Measurements from ENCODE around the gene ASRGL1. TPM values are rescaled to one million over a fixed set of nuclear protein-coding genes. Genes with fewer than 3 reads are reported as not detected.

Gene ASRGL1
- total RNA-seq, 3 donors from 2014 or later: 6.7 to 22.0 (median 16.4) TPM

- TF ChIP-seq POLR2A (IDR thresholded peaks at IDR 0.05) (no peak), POLR2AphosphoS5 (IDR thresholded peaks at IDR 0.05) (no peak), CTCF (IDR thresholded peaks at IDR 0.05) (no peak)
- peak in 1 of 2 donors; percentile 73 for DNase-seq (ENCODE audit: low spot score in 2 of 2)
- peaks cover 18 to 39% of the 10 kb centered on the region in 2 donors for H3K4me1 ChIP-seq
- H3K36me3 ChIP-seq: no peaks in the 10 kb centered on the region
- H3K27me3 ChIP-seq: no peaks in the 10 kb centered on the region
- intact Hi-C loops (cut with DNase I; ENCODE audit: low total_unique reads): no loop called here
- no peaks in the 10 kb centered on the region for H3K9me3 ChIP-seq
- H3K4me3 ChIP-seq: no peak overlapping the region
- peak overlapping the region; percentile 89 to 97 for H3K27ac ChIP-seq
Measured at GRCh38 chr11:62402960-62403730, 65.9 kb downstream of the ASRGL1 start.

- intact Hi-C loops (cut with DNase I; ENCODE audit: low total_unique reads): no loop called here
- TF ChIP-seq CTCF (IDR thresholded peaks at IDR 0.05): no peak
- DNase-seq (ENCODE audit: low spot score in 2 of 2): no peak
- Histone ChIP-seq H3K27me3 (no peaks in the 10 kb centered on the region), H3K4me3 (no peak overlapping the region), H3K27ac (peak overlapping the region; percentile 48 to 89), H3K9me3 (no peaks in the 10 kb centered on the region), H3K4me1 (peaks cover 16 to 34% of the 10 kb centered on the region in 2 donors), H3K36me3 (no peaks in the 10 kb centered on the region)
Measured at GRCh38 chr11:62404435-62404834, 67.2 kb downstream of the ASRGL1 start.

- H3K36me3 ChIP-seq: no peaks in the 10 kb centered on the region
- TF ChIP-seq POLR2AphosphoS5 (IDR thresholded peaks at IDR 0.05) (no peak), POLR2A (IDR thresholded peaks at IDR 0.05) (no peak), CTCF (IDR thresholded peaks at IDR 0.05) (no peak)
Measured at GRCh38 chr11:62404901-62405300, 67.7 kb downstream of the ASRGL1 start.

GRCh38 chr11:62406034-62406433 lies 68.8 kb downstream of the ASRGL1 start:
- Histone ChIP-seq H3K36me3 (no peaks in the 10 kb centered on the region), H3K4me3 (no peak overlapping the region), H3K9me3 (no peaks in the 10 kb centered on the region), H3K4me1 (peaks cover 8 to 20% of the 10 kb centered on the region in 2 donors), H3K27me3 (no peaks in the 10 kb centered on the region), H3K27ac (no peak overlapping the region)
- intact Hi-C loops (cut with DNase I; ENCODE audit: low total_unique reads): no loop called here
- no peak for DNase-seq (ENCODE audit: low spot score in 2 of 2)
- TF ChIP-seq POLR2A (IDR thresholded peaks at IDR 0.05) (no peak), CTCF (IDR thresholded peaks at IDR 0.05) (no peak), POLR2AphosphoS5 (IDR thresholded peaks at IDR 0.05) (no peak)

More at GRCh38 chr11:62404901-62405300, 67.7 kb downstream of the ASRGL1 start:
- DNase-seq (ENCODE audit: low spot score in 2 of 2): no peak
- intact Hi-C loops (cut with DNase I; ENCODE audit: low total_unique reads): no loop called here
- no peak overlapping the region for H3K4me3 ChIP-seq
- H3K9me3 ChIP-seq: no peaks in the 10 kb centered on the region
- peak overlapping the region in 1 of 2 donors; percentile 48 for H3K27ac ChIP-seq
- peaks cover 11 to 30% of the 10 kb centered on the region in 2 donors for H3K4me1 ChIP-seq
- no peaks in the 10 kb centered on the region for H3K27me3 ChIP-seq

- Histone ChIP-seq H3K27ac (no peak overlapping the region), H3K27me3 (no peaks in the 10 kb centered on the region), H3K4me3 (no peak overlapping the region), H3K4me1 (peaks cover 6 to 10% of the 10 kb centered on the region in 2 donors), H3K36me3 (no peaks in the 10 kb centered on the region), H3K9me3 (no peaks in the 10 kb centered on the region)
- intact Hi-C loops (cut with DNase I; ENCODE audit: low total_unique reads): no loop called here
- DNase-seq (ENCODE audit: low spot score in 2 of 2): no peak
- TF ChIP-seq CTCF (IDR thresholded peaks at IDR 0.05) (no peak), POLR2A (IDR thresholded peaks at IDR 0.05) (no peak), POLR2AphosphoS5 (IDR thresholded peaks at IDR 0.05) (no peak)
Measured at GRCh38 chr11:62409831-62410230, 72.6 kb downstream of the ASRGL1 start.

Data from breast epithelium (tissue), 4 donors.